Heart left ventricle (tissue), 13 donors: ENCODE measurements around the gene NAALADL1.

Experiments
- CTCF ChIP-seq, 12 donors: fragments of 200-600 bp; sonication (generic) in 4 of 12; IDR thresholded peaks; one replicate each; pipeline versions ENCODE4 v1.5.0 to v1.8.0; 2018 to 2022; ENCODE audit warnings: antibody characterized with exemption in 12 of 12, mild to moderate bottlenecking in 5 of 12
- POLR2A ChIP-seq, 2 donors: fragments of 450-650 bp; IDR thresholded peaks; one replicate each; pipeline ENCODE4 v1.6.1; 2017; ENCODE audit warnings: antibody characterized with exemption in 2 of 2, mild to moderate bottlenecking in 2 of 2, moderate library complexity in 2 of 2
- donor health status: ischemic (EF 13 %, LVEDD 7.1; RV severe dilation, severe dysfunction).
- donor health status: DM: no; HTN: yes; CAD: no.
- donor health status: DM: no; HTN: no; CAD: no.
- donor health status: ischemic (EF 25% LVEDD 6.9; RV normal size, moderate dysfunction).
- donor health status: ischemic (EF 25% LVEDD 5.7; RV mildly dilated, moderate dysfunction).
- donor health status: ischemic (EF 35%, LVEDD 5.7; RV mildly dilated, moderate dysfunction).
- donor health status: nonischemic (EF 11% LVEDD 7.7; RV severe dilation, severe dysfunction).
- donor health status: DM: yes; HTN: yes; CAD: no.
- donor health status: PGD.
- donor health status: ischemic (EF 29% LVEDD 5.4; RV normal size, mild dysfunction).
- donor health status: nonischemic (EF 23%, LVEDD 6.1; RV moderate dilation, normal function).

DNA sequence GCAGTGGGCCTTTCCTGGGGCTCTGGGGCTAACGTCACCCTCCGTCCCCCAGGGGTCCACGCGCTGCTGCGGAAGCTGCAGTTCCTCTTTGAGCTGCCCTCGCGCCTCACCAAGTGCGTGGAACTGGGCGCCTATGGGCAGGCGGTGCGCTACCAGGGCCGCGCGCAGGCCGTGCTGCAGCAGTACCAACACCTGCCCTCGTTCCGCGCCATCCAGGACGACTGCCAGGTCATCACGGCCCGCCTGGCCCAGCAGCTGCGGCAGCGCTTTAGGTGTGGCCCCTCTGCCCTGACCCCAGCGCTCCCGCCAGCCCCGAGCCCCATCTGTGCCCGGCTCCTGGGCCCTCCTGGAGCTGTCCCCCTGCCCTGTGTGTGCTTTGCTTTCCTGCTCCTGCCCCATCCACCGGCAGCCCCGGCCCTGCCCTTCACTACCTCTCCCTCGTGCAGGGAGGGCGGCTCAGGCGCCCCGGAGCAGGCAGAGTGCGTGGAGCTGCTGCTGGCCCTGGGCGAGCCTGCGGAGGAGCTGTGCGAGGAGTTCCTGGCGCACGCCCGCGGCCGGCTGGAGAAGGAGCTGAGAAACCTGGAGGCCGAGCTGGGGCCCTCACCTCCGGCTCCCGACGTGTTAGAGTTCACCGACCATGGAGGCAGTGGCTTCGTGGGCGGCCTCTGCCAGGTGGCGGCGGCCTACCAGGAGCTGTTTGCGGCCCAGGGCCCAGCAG is 49.6 kb upstream of the NAALADL1 start:
- TF ChIP-seq CTCF (IDR thresholded peaks at IDR 0.05) (no peak), POLR2A (IDR thresholded peaks at IDR 0.05) (no peak)
